GM18861 (cell line): ENCODE measurements around the gene GIGYF2.
"Not testable (repeated sequence)": the region's sequence is repeated elsewhere in the genome, so short reads cannot be mapped to it uniquely, and the experiment has no call there.

ENCODE experiments used
- ATAC-seq: cut with Tn5 transposase; IDR thresholded peaks from one replicate; pipeline ENCODE4 v1.9.1; 2021; ENCODE audit not compliant: unreplicated experiment

GIGYF2 gene, protein sequence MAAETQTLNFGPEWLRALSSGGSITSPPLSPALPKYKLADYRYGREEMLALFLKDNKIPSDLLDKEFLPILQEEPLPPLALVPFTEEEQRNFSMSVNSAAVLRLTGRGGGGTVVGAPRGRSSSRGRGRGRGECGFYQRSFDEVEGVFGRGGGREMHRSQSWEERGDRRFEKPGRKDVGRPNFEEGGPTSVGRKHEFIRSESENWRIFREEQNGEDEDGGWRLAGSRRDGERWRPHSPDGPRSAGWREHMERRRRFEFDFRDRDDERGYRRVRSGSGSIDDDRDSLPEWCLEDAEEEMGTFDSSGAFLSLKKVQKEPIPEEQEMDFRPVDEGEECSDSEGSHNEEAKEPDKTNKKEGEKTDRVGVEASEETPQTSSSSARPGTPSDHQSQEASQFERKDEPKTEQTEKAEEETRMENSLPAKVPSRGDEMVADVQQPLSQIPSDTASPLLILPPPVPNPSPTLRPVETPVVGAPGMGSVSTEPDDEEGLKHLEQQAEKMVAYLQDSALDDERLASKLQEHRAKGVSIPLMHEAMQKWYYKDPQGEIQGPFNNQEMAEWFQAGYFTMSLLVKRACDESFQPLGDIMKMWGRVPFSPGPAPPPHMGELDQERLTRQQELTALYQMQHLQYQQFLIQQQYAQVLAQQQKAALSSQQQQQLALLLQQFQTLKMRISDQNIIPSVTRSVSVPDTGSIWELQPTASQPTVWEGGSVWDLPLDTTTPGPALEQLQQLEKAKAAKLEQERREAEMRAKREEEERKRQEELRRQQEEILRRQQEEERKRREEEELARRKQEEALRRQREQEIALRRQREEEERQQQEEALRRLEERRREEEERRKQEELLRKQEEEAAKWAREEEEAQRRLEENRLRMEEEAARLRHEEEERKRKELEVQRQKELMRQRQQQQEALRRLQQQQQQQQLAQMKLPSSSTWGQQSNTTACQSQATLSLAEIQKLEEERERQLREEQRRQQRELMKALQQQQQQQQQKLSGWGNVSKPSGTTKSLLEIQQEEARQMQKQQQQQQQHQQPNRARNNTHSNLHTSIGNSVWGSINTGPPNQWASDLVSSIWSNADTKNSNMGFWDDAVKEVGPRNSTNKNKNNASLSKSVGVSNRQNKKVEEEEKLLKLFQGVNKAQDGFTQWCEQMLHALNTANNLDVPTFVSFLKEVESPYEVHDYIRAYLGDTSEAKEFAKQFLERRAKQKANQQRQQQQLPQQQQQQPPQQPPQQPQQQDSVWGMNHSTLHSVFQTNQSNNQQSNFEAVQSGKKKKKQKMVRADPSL (N-terminal part only)

GRCh38 chr2:232697059-232697806, at the start of gene GIGYF2:
Gene GIGYF2, plus strand, starts transcription at chr2:232697331. Its CDS starts 37,867 bp downstream, at chr2:232735198.
- ATAC-seq: peak; percentile 70

DNA sequence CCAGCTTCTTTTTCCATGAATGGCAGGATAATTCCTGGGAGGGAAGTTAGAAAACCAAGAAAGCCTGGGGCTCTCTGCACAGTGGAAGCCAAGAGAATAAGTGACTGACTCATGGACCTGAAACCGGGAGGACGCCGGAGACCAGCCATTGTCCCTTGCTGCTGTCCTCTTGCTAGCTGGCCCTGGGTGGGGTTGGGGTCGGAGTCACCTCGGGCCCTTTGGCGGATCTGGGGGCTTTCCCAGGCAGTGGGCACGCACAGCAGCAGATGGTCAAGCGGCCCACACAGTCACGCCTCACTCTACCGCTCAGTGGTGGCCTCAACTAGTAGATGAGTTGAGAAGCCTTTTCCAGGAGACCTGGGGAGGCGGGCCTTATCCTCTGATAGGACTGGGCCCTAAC, 48.1 kb upstream of the GIGYF2 start:
- no peak for ATAC-seq

GRCh38 chr2:232652505-232652851, 44.7 kb upstream of the GIGYF2 start:
- no peak for ATAC-seq

DNA sequence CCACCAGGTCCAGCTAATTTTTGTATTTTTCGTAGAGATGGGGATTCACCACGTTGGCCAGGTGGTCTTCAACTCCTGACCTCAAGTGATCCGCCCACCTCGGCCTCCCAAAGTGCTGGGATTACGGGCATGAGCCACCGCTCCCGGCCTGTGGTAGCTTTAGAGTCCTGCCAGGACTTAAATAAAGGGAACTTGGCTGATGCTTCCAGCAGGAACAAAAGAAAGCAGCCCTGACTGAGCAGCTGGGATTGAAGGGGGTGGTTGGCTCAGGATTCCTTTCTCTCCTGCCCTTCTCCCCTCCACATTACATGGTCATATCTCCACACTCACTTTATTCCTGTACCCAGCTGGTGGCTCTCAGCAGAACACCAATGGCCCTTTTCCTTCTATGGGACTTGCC, 43.7 kb upstream of the GIGYF2 start:
- no peak for ATAC-seq

DNA sequence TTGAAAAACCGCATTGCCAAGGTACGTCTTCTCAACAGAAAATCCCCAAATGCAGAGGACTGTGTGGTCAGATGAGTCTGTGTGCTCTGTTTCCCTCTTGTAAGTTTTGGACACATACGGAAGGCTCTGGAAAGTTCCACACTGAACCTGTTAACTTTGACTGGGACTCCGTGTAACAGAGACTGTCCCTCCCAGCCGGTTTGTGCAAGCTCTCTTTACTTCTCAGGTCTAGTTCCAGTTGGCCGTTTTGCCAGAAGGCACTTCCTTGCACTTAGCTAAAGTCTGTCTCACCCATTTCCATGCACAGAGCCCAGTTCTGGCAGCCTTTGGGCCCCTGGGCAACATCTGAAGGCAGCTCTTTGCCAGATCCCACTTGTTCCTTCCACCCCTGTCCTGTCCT, 41.7 kb upstream of the GIGYF2 start:
- ATAC-seq: no peak

DNA sequence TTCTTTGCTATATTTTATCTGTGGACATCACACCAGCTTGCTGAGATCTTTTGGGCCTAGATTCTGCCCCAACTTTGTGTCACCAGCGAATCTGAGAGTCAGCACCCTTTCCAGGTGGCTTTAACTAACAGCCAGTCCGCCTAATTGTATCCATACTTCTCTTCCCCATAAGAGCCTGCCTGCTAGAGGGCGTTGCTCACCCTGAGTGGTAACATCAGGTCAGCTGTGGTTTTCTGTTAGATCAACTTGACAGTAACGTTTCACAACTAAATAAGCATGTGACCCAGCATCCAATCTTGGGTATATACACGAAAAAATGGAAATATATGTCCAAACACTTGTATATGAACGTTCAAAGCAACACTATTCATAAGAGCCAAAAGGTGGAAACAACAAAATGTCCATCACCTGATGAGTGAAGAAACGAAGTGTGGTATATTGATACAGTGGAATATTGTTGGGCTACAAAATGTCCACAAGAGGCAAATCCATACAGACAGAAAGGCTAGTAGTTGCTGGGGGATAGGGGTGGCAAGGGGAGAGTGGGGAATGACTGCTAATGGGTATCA, 38.8 kb upstream of the GIGYF2 start:
- no peak for ATAC-seq

GRCh38 chr2:232659359-232659758, 37.8 kb upstream of the GIGYF2 start:
- ATAC-seq: no peak

DNA sequence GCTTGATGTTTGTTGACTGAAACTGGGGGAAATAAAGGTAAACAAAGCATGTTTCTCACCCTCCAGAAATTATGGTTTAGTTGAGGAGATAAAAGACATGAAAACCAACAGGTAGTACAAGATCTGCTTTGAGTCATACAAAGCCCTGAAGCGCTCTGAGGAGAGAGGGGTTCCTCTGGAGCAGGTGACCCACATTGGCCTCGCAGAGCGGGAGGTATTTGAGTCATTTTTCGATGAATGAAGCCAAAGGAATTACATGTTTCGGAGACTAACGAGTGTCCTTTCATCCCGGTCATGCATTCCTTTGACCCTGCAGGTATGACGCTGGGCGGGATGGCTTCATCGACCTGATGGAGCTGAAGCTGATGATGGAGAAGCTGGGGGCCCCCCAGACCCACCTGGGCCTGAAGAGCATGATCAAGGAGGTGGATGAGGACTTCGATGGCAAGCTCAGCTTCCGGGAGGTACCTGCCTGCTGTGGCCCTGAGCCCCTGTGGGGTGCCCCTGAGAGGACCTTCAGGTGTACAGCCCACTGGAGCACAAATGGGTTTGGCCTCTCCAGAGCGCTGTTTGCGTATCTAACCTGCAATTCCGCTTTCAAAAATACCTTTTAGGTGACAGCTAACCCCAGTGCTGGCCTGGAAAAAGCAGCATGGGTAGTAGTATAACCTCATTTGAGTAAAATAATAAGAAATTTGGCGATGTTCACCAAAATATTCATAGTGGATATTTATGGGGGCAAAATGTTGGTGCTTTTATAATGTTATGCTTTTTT, 34.5 kb upstream of the GIGYF2 start:
- no peak for ATAC-seq

DNA sequence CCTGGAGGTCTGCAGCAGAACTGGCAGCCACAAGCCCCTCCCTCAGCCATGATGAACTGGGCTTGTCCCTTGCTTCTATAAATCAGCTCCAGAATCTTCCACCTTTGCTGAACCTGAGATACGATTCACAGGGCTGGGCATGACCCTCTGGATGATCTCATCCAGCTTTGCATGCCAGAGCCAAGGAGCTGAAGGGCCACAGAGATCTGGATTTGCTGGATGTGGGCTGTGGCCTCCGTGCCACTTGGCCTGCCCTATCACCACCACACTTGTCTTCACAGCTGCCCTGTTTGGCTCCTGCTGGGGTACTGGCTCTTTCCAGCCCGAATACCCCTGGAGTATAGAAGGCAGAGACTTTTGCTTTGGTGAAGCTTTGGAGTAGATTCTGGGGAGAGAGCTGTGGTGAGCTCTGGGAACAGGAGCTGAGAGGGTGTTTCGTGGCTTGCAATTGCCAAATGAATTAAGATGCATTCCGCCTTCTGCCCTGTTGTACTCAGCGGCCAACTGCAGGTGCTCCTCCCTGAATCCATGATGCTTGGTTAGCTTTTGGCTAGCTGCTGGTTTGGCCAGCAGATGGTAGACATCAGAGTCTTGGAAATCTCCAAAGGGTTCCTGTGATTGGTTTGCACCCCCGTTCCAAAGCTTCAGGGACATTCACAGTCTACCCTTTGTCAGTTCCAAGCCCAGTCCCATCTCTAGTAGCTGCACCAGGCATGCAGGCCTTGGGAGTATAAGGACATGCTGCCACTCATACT, 30.9 kb upstream of the GIGYF2 start:
- no peak for ATAC-seq

GRCh38 chr2:232667989-232668583, 29.0 kb upstream of the GIGYF2 start:
- no peak for ATAC-seq

DNA sequence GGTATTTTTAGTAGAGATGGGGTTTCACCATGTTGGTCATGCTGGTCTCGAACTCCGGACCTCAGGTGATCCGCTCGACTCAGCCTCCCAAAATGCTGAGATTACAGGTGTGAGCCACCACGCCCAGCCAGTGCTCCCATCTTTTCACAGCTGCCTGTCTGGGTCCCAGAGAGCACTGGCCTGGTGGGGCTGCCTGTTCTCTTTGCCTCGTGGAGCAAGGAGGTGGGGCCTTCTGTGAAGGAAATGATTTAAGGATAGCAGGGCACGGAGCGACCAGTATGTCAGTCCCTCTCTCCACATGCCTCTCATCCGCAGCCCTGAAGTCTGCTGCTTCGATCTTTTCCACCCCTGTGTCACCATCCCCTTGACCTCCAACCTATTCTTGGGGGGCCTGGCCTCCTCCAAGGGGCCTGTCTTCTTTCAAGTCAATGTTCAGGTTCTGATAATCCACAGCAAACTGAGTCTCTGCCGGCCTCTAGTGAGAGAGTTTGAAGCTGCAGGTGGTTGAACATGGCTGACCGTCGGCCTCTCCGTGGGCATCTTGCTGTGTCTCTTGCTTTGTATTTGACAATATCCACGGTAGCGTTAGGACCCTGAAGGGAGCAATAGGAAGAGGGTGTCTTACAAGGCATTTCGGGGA, 28.2 kb upstream of the GIGYF2 start:
- ATAC-seq: no peak

DNA sequence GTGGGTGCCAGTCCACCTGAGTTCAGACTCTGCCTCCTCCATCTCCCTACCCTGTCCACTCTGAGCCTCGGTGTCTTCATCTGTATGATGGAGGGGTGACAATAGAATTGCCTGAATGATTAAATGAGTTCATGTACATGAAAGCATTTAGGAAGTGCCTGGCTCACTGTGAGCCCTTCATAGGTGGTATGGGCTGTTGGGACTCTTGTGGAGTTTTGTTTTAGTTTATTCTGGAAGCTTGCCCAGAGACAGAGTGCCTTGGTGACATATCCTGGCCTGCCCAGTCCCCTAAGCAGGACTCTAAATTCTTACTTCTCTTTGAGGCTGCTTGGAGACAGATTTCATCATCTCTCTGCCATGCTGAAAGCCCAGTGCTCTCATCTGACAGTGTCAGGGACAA, 24.5 kb upstream of the GIGYF2 start:
- ATAC-seq: no peak

DNA sequence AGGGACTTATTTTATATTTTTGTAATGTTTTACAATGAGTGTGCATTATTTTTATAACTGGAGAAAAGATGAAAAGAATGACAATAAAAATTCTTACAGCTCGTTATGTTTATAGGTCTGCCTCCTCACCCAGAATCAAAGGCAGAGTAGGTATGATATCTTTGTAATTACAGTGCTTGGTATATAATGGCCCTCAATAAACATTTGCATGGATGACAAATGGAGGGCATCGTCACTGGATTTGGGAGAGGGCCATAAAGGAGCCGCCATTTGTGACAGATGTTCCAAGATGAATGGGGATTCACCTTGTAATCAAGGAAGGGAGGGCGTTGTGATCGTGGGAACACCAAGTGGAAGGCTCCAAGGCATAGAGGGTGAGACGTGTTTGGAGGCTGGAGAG, 22.6 kb upstream of the GIGYF2 start:
- no peak for ATAC-seq

DNA sequence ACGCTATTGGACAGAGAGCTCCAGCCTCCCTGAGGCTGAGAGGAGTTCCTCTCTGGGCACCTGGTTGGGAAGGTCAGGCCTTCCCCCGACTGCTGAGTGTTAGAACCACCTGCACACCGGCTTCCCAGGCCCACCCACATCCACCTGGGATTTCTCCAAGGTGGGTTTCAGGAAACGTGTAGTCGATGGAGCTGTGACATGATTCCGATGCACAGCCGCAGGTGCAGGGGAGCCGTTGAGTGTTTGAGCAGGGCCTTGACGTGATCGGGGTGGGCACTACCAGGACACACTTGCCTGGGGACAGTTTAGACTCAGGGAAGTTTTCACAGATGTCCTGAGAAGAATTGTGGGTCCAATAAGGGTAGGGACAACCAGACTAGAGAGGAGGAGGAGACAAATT, 21.8 kb upstream of the GIGYF2 start:
- no peak for ATAC-seq

DNA sequence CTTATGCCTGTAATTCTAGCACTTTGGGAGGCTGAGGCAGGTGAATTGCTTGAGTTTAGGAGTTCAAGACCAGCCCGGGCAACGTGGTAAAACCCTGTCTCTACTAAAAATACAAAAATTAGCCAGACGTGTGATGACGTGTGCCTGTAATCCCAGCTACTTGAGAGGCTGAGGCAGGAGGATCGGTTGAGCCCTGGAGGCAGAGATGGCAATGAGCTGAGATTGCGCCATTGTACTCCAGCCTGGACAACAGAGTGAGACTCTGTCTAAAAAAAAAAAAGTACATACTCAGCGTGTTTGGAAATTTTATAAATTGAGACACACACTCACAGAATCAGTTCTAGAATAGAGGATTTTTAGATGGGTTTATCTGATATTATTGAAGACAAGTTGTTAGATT, 17.1 kb upstream of the GIGYF2 start:
- no peak for ATAC-seq

DNA sequence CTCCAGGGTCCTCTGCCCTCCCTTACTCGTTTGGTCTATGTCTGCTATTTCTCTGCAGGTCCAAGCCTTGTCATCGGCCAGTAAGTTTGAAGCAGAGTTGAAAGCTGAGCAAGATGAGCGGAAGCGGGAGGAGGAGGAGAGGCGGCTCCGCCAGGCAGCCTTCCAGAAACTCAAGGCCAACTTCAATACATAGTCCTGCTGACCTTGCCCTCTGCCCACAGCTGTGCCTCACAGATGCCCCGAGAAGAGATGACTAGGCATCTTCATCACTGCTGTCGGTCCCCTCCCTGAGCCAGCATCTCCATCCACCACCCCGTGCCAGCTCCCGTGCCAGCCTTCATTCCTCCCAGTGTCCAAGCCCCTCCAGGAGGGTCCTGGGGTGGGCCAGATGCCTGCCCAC, 15.6 kb upstream of the GIGYF2 start:
- no peak for ATAC-seq

GRCh38 chr2:232683368-232683767, 13.8 kb upstream of the GIGYF2 start:
- no peak for ATAC-seq

DNA sequence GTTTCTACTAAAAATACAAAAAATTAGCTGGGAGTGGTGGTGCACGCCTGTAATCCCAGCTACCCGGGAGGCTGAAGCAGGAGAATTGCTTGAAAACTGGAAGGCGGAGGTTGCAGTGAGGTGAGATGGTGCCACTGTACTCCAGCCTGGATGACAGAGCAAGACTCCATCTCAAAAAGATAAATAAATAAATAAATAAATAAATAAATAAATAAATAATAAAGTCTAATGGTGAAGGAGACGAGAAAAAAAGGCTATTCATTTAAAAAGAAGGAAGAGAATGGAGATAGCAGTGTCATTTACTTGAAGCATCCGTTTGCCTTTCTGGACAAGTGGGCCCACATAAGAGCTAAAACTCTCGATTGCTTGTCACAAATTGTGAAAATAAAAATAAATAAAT, 11.7 kb upstream of the GIGYF2 start:
- ATAC-seq: not testable (repeated sequence)
